ENCODE measurements around the gene RTKN2.
"Not testable (repeated sequence)": the region's sequence is repeated elsewhere in the genome, so short reads cannot be mapped to it uniquely, and the experiment has no call there.

RTKN2 gene

GRCh38 chr10:62259456-62259855 lies 9.2 kb downstream of the RTKN2 start:
- DNase-seq: no peak

DNA sequence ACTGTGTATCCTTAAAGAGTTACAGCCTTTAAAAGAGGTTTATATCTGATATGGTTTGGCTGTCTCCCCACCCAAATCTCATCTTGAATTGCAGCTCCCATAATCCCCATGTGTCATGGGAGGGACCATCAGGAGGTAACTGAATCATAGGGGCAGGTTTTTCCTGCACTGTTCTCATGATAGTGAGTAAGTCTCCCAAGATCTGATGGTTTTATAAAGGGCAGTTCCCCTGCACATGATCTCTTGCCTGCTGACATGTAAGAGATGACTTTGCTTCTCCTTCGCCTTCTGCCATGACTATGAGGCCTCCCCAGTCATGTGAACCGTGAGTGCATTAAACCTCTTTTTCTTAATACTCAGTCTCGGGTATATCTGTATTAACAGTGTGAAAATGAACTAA lies 9.7 kb downstream of the RTKN2 start:
- no peak for DNase-seq

DNA sequence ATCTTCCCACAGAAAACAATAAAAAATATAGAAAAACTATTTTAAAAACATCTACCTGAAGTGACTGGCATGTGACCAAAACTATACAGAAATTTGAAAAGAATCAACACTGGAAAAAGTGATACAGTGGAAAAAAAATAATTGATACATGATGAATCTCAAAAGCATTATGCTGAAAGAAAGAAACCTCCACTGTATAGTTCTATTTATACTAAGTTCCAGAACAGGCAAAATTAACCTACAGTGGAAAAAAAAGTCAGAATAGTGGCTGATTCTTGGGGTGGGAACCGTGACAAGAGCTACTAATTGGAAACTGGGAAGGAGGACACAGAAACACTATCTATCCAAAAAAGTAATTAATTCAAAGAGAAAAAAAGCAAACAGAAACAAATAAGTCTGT lies 14.9 kb downstream of the RTKN2 start:
- DNase-seq: no peak

DNA sequence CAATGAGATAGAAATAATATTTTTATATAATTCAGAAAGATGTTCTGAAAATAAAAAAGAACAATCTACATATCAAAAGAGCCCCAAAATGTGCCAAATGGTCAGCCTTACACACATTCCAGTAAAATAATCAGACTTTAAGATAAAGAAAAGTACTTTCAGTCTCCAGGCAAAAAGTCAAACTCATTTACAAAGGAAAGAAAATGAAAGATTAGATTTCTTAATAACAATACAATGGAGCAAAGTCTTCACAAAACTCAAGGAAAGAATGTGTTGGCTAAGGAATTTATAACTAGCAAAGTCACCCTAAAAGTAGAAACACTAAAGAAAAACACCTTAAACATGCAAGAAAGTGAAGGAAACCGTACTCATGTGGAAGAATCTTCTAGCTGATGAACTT lies 16.6 kb downstream of the RTKN2 start:
- no peak for DNase-seq

DNA sequence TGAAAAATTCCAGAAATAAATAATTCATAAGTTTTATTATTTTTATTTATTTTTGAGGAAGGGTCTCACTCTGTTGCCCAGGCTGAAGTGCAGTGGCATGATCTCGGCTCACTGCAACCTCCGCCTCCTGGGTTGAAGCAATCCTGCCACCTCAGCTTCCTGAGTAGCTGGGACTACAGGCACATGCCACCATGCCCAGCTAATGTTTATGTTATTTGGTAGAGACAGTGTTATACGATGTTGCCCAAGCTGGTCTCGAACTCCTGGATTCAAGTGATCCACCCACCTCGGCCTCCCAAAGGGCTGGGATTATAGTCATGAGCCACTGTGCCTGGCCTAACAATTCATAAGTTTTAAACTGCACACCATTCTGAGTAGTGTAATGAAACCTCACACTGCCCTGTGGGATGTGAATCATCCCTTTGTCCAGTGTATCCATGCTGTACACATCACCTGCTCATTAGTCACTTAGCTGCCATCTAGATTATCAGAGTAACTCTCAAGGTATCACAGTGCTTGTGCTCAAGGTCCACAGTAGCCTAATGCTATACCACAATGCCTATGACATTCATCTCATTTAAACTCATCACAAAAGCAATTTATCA lies 17.9 kb downstream of the RTKN2 start:
- DNase-seq: no peak

- DNase-seq: no peak
Observed at GRCh38 chr10:62249957-62250356, 18.7 kb downstream of the RTKN2 start.

GRCh38 chr10:62248465-62248864 lies 20.2 kb downstream of the RTKN2 start:
- no peak for DNase-seq

DNA sequence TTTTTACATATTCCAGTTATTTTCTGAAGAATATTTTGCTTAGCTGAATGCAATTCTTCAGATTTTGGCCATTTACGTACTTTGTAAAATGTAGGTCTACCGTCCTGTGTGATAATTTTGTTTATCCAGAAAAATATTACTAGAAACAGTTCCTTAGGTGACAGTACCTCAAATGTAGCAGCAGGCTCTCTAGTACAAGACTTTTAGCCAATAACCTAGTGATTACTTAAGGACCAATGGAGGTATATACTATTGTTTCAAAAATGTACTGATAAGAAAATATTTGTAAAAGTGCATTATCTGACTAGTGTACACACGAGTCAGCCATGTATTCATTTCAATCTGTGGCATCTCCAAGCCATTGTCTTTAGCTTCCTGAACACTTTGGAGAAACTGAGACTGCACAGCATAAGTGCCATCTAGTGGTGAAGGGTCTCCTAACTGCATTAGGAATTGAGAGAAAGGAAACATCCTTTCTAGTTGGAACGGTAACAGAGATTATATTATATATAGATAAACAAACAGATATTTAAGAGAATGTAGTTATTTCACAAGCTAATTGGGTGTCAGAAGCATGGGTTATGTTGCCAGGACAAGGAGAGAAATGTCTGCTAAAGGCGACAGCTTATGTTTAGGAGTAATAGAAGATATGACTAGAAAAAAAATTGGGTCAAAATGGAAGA lies 23.7 kb downstream of the RTKN2 start:
- DNase-seq: peak in 32 of 56 donors; percentile 0 to 76 (median 16)

- no peak for DNase-seq
Observed at GRCh38 chr10:62244088-62244487, 24.6 kb downstream of the RTKN2 start.

DNA sequence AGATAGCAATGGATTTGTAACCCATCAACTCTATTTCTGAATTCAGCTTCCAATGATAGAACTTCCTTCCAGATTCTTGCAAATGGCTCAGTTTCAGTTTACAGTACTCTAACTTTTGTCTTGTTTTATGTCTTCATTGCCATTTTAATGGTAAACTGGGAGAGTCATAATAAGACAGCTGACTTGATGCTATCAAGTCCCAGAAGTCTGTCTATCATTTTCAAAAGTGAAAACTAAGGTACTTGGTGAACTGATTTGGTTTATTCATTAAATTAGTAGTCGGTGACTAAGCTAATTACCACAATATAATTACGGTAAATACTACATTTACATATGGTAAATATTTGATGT lies 25.0 kb downstream of the RTKN2 start:
- no peak for DNase-seq

- DNase-seq: not testable (repeated sequence)
Observed at GRCh38 chr10:62242965-62243646, 25.5 kb downstream of the RTKN2 start.

- not testable (repeated sequence) for DNase-seq
Observed at GRCh38 chr10:62241521-62241920, 27.1 kb downstream of the RTKN2 start.

DNA sequence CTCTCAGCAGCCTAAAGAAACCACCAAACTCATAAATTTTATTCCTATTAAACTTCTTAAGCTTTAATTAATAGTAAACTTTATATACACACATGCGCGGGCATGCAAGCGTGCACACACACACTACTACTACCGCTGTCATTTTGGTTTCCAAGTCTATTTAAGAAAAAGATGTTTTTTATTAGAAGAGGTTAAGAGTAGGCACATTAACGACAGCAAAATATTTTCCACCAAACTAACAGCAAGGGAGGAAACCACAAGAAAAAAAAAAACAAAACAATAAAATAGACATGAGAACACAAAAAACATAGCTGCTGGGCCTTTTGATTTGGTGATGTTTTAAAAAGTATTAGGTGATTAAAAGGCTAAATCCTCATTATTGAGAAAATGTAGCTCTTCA lies 28.6 kb downstream of the RTKN2 start:
- DNase-seq: no peak

- DNase-seq: no peak
Observed at GRCh38 chr10:62238880-62239279, 29.8 kb downstream of the RTKN2 start.

DNA sequence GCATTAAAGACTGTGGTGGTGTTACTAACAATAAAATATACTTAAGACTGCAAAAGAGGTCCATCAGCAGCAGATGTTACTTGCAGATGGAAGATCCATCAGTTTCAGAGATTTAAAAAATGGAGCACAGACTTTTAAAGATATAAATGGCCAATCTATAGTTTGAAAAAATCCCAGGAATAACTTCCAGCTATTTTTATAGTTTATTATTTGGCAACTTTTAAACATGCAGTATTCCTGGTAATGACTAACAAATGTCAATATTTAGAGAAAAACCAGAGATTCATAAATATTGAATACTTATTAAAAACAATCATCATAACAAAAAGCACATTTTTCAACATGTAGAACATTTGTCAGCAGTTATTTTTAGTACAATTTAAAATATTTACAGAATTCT lies 30.7 kb downstream of the RTKN2 start:
- DNase-seq: no peak

GRCh38 chr10:62237506-62237905 lies 31.1 kb downstream of the RTKN2 start:
- DNase-seq: no peak

DNA sequence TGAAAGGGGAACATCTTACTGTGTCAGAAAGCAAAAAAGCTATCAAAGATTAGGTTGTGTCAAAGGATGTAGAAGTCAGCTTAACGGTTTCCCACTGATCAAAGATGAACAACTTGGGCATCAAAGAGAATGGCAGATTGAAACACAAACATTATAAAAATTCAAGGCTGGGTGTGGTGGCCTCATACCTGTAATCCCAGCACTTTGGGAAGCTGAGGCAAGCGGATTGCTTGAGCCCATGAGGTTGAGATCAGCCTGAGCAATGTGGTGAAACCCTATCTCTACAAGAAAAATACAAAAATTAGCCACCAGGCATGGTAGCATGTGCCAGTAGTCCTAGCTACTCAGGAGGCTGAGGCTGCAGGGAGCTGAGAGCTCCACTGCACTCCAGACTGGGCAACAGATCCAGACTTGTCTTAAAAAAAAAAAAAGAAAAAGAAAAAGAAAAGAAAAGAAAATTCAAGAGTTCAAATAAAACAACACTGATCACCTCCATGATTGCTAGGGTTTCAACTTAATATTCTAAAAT lies 34.5 kb downstream of the RTKN2 start:
- no peak for DNase-seq

DNA sequence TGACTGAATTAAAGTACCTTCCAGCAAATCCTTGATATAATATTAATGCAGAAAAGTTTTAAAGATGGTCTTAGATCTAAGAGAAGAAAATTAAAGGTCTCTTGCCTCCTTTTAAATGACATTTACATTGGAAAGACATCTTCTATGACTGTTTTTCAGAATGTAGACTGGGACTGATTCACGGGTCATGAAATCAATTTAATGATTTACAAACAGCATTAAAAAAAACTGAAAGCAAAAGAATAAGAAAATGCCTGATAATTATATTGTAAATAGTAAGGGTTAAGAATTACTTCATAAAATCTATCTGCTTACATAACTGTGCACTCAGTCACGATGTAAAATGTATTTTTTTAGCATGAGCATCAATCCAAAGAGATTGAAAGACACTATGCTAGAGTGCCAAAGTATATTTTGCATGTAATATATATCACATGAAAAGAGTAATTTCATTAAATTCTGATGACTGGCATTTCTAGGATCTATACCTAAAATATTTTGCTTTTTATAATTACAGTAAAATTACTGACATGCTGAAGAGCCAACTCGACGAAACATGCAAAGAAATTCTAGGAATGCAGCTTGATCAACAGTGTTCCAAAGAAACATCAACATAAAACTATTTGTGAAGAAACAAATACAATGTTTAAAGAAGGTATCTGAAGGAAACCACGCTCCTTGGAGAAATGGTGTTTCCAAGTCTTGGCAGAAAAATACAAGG lies 35.1 kb downstream of the RTKN2 start:
- DNase-seq: no peak

GRCh38 chr10:62231805-62232204 lies 36.8 kb downstream of the RTKN2 start:
- DNase-seq: no peak

GRCh38 chr10:62231371-62231770 lies 37.3 kb downstream of the RTKN2 start:
- DNase-seq: no peak

DNA sequence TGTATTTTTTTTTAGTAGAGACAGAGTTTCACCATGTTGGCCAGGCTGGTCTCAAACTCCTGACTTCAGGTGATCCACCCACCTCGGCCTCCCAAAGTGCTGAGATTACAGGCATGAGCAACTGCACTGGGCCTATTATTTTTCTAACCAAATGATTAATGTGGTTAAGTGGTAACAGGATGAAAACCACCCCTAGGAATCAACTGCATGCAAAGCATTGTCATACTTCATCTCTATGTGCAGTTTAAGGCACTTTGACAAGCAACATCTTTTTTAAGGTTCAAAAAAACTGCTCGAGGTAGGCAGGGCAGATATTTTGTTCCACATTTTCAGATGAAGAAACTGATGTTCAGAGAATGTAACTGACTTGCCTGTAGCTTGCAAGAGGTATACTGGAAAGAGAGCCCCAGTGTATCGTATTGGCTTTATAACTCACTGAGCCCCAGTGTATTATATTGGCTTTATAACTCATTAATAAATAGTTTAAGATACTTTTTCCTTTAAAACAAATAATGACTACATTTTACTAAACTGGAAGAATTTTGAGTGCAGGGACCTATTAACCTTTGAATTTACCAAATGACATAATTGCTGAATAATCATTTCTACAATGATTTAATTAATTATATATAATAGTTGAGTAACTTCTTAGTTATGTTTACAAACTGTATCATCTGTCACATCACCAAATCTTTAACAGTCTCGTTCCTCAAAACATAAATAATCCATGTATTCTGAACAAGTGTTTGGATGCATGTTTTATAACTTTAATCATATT lies 38.1 kb downstream of the RTKN2 start:
- DNase-seq: no peak

All from amygdala (tissue), 56 donors.